GM10847 (cell line): ENCODE measurements around the gene CCND1.

Experiments used
- POLR2A ChIP-seq: IDR thresholded peaks from 2 replicates; pipeline ENCODE4 v1.6.1; 2011; ENCODE audit not compliant: insufficient read length; ENCODE audit errors: extremely low read depth

CCND1 gene

DNA sequence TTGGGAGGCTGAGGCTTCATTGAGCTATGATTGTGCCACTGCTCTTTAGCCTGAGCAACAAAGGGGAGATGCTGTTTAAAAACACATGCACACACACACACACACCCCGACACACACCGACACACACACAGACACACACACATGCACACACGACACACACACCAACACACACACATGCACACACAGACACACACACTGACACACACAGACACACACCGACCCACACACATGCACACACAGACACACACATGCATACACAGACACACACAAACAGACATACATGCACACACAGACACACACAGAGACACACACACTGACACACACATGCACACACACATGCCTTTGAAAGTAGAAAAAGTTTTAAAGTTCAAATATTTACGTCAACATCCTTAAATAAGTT, 39.7 kb downstream of the CCND1 start:
- no peak for TF ChIP-seq POLR2A

- TF ChIP-seq POLR2A: no peak
Measured at GRCh38 chr11:69682221-69682620, 41.3 kb downstream of the CCND1 start.

DNA sequence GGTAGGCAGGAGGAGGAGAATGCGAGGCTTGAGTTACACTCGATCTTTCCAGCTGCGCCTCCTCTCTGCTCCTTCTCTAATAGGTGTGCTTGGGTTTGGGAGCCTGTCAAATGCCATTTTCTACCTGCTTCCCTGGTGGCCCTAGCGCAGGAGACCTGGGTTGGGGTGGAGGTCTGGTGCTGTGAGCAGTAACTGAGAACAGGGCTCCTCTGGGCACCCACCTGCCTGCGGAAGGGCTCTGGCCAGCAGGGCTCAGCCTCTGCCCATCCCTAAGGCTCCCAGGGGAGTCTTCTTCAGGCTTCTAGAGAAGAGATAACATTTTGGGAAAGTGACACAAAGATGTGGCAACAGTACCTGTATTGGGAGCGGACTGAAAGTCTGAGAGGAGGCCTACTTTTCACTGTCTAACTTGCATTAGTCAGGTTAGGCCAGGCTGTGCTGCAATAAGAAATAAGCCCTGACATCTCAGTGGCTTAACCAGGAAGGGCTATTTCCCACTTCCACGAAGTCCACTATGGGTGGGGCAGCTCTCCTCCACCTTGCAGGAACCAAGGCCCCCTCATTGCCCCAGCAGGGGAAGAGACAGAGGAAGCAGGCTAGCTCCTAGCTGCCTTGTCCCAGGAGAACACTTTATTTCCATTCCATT, 41.8 kb downstream of the CCND1 start:
- TF ChIP-seq POLR2A: no peak

- TF ChIP-seq POLR2A: no peak
Measured at GRCh38 chr11:69683764-69684333, 42.9 kb downstream of the CCND1 start.

- TF ChIP-seq POLR2A: no peak
Measured at GRCh38 chr11:69684651-69685050, 43.7 kb downstream of the CCND1 start.

GRCh38 chr11:69685348-69685747, 44.4 kb downstream of the CCND1 start:
- TF ChIP-seq POLR2A: no peak

DNA sequence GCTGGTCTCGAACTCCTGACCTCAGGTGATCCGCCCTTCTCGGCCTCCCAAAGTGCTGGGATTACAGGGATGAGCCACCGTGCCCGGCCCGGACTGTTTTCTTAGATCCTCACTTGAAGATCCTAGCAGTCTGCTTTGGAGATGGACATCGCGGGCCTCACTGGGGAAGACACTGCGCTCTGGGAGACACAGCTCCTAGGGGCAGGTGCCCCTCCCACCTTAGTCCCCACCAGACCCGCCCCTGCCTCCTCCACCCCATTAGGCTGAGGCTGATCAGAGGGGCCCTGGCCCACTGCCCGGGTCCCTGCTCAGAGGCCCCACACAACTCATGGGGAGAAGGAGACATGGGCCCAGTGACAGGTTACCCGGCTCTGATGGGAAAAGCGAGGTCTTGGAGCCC, 45.5 kb downstream of the CCND1 start:
- no peak for TF ChIP-seq POLR2A

DNA sequence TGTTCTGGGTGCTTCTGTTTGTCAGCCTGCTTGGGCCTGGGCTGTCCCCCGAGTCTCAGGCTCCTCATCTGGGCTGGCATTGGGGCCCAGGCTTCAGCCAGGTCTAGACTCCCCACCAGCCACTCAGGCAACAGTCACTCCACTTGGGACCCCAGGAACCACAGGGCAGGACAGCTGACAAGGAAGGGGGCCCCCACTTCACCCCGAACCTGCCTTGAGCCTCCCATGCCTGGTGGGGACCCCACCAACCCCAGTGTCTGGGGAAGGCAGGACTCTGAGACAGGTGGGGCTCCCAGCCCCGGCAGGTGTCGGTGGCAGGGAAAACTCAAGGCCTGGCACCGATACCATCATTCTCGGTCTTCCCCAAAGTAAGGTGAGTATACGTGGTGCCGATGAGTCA, 45.9 kb downstream of the CCND1 start:
- TF ChIP-seq POLR2A: no peak

DNA sequence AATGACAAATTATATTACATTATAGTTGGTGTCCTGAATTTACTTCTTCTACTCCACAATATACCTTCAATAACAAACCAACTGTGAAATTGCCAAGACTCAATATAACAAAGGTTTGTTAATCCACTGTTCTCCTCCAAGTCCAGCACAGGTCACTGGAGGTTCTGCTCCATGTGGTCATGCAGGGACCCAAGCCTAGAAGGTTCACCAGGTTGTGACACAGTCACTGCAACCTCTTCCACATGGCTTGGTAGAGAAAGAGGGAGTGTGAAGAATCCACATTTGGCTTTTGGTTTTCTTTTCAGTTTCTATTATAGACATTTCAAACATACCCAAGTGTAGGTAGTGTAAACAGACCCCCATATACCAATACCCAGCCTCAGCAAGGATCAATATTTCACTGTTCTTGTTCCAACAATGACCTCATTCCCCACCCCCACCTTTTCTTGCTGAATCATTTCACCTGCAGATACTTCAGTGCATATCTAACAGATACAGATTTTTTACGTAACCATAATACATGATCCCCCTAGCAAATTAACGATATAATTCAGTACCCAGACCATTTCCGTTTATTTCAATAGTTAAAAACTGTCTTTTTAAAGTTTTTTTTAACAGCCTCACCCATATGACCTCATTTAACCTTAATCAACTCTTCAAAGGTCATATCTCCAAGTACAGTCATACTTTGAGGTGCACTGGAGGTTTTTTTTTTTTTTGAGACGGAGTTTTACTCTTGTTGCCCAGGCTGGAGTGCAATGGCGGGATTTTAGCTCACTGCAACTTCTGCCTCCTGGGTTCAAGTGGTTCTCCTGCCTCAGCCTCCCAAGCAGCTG, 48.7 kb downstream of the CCND1 start:
- TF ChIP-seq POLR2A: no peak

DNA sequence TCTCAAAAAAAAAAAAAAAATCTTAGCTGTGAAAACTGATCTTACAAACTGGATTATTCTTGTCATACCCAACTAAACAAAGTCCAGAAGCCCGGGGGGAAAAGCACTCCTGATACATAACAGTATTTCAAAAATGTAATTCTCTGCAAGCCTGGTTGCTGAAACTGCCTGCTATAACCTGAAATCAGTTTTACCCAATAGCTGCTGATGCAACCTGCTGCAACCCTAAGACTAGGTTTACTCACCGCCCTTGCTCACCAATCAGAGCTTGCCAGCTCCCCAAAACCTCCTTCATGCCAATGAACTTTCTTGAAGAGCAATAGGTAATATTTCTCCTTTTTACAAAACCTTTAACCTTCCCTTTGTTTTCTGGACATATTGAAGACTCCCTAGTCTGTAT, 50.5 kb downstream of the CCND1 start:
- no peak for TF ChIP-seq POLR2A

- no peak for TF ChIP-seq POLR2A
Measured at GRCh38 chr11:69692422-69692821, 51.5 kb downstream of the CCND1 start.

GRCh38 chr11:69694781-69695180, 53.8 kb downstream of the CCND1 start:
- no peak for TF ChIP-seq POLR2A

DNA sequence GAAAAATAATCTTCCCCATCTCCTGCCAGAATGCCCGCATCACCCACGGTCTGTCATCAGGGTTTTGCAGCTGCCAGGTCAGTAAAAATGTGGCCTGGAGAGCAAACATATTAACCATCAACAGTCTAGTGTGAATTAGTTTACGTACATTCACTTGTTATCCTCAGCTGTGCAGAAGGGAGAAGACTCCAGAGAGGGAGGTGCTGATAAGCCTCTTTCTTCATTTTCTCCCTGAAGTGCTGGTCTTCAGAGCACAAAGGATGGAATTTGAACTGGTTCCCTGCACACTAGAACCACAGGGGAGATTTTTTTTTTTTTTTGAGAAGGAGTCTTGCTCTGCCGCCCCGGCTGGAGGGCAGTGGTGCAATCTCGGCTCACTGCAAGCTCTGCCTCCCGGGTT, 54.6 kb downstream of the CCND1 start:
- no peak for TF ChIP-seq POLR2A

GRCh38 chr11:69696749-69697468, 56.0 kb downstream of the CCND1 start:
- no peak for TF ChIP-seq POLR2A

DNA sequence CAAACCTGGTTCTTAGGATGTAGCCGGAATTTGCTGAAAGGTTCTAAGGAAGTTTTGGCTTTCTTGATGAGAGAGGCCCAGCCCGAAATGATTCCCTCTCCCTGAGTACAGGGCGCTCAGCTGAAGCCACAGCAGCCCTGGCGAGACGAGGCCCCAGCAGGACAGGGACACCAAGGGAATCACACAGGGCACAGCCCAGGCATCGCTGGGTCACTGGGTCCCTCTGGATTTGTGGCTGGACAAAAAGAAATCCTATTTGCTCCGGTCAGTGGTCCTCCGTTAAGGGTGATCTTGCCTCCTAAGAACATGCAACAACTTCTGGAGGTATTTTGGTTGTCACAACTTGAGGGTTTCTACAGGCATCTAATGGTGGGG, 56.5 kb downstream of the CCND1 start:
- TF ChIP-seq POLR2A: no peak

- TF ChIP-seq POLR2A: no peak
Measured at GRCh38 chr11:69697861-69698260, 56.9 kb downstream of the CCND1 start.
